Measurements from ENCODE around the gene GNPTG. TPM values are rescaled to one million over a fixed set of nuclear protein-coding genes. Genes with fewer than 3 reads are reported as not detected.

Gene GNPTG
- total and polyA plus RNA-seq, 2 donors (not counting 1 experiment from before 2014, with no cell fraction given): 76.0 to 109 TPM

DNA sequence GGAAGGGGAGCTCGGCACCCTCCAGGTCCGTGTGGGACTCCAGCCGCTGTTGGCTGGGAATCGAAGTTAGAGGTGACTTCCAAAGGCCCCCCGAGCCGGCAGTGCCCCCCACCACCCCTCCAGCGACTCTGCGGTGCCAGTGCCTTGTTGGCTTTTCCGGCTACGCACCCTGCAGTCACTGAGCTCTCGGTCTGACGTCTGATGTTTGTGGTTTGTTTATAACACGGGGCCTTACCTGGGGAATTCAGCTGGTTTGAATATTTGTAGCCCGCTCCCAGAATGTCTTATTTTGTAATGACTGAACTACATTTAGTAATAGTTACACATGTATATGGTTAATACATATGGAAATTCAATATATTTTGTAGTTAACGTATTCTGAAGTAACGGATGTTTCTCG lies 25.3 kb upstream of the GNPTG start:
- 96% methylated on average over 7 of the region's 17 CpGs for WGBS (ENCODE audit: insufficient coverage)
- Mint-ChIP-seq H3K9me3 (ENCODE audit: insufficient read depth) (no peaks in the 10 kb centered on the region), H3K4me3 (peak overlapping the region; percentile 53), H3K4me1 (peaks cover 8% of the 10 kb centered on the region), H3K27ac (peak overlapping the region; percentile 76), H3K27me3 (no peaks in the 10 kb centered on the region)
- CTCF ChIA-PET: interaction anchor here (1.4 to 1.6 kb wide), 2 partner anchors 12 to 16 kb away, joined by 3 to 5 read pairs; no protein-coding TSS in a partner anchor
- H3K4me2 ChIP-seq (replicated peaks; ENCODE audit: low read depth, low read length, poor library complexity, severe bottlenecking): peak overlapping the region; percentile 54
- peak; percentile 62 for DNase-seq
- ATAC-seq (ENCODE audit: low read depth): peak; percentile 66
- H3K9ac ChIP-seq (ENCODE audit: low read length): no peak overlapping the region
- H3K36me3 ChIP-seq (replicated peaks in 1 of 2; ENCODE audit: control extremely low read depth in 1 of 2, control insufficient read depth in 1 of 2, extremely low read depth in 1 of 2, insufficient read depth in 2 of 2, low read length in 1 of 2): peaks cover 0 to 34% of the 10 kb centered on the region in 2 experiments
- H4K20me1 ChIP-seq (ENCODE audit: control insufficient read depth, insufficient read depth, low read length, poor library complexity, severe bottlenecking): peaks cover 32% of the 10 kb centered on the region
- H3K79me2 ChIP-seq (ENCODE audit: control insufficient read depth, insufficient read depth, low read length): no peaks in the 10 kb centered on the region
- intact Hi-C loops (cut with micrococcal nuclease): no loop called here
- POLR2A ChIA-PET: interaction anchor here (0.7 to 1.4 kb wide), 6 partner anchors 16 to 27 kb away, joined by 3 to 5 read pairs (median 4); partner anchors contain the start of gene UBE2I
- peaks cover 6 to 38% of the 10 kb centered on the region in 2 donors for H3K4me1 ChIP-seq (ENCODE audit: control insufficient read depth in 2 of 2, insufficient read depth in 2 of 2, low read length in 2 of 2)
- H3K27me3 ChIP-seq (replicated peaks in 1 of 4; ENCODE audit: control extremely low read depth in 1 of 4, control insufficient read depth in 3 of 4, insufficient read depth in 4 of 4, low read length in 3 of 4): peaks cover 0 to 8% (median 2%) of the 10 kb centered on the region in 4 experiments
- H2AFZ ChIP-seq (ENCODE audit: insufficient read depth, low read depth, low read length, poor library complexity, severe bottlenecking): no peak overlapping the region
- H3K4me3 ChIP-seq (ENCODE audit: control extremely low read depth in 1 of 5, extremely low read depth in 1 of 5, insufficient read depth in 1 of 5, low read depth in 2 of 5, low read length in 4 of 5): peak overlapping the region in 2 of 5 experiments; percentile 11 to 23
- TF ChIP-seq, protein P1, sequence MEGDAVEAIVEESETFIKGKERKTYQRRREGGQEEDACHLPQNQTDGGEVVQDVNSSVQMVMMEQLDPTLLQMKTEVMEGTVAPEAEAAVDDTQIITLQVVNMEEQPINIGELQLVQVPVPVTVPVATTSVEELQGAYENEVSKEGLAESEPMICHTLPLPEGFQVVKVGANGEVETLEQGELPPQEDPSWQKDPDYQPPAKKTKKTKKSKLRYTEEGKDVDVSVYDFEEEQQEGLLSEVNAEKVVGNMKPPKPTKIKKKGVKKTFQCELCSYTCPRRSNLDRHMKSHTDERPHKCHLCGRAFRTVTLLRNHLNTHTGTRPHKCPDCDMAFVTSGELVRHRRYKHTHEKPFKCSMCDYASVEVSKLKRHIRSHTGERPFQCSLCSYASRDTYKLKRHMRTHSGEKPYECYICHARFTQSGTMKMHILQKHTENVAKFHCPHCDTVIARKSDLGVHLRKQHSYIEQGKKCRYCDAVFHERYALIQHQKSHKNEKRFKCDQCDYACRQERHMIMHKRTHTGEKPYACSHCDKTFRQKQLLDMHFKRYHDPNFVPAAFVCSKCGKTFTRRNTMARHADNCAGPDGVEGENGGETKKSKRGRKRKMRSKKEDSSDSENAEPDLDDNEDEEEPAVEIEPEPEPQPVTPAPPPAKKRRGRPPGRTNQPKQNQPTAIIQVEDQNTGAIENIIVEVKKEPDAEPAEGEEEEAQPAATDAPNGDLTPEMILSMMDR (IDR thresholded peaks at IDR 0.05): no peak
- H3K27ac ChIP-seq (ENCODE audit: low read length in 2 of 2): peak overlapping the region; percentile 82 to 84
- peaks cover 0 to 14% (median 3%) of the 10 kb centered on the region in 3 donors for H3K9me3 ChIP-seq (ENCODE audit: control extremely low read depth in 1 of 3, control insufficient read depth in 2 of 3, insufficient read depth in 1 of 3, low read length in 2 of 3)

DNA sequence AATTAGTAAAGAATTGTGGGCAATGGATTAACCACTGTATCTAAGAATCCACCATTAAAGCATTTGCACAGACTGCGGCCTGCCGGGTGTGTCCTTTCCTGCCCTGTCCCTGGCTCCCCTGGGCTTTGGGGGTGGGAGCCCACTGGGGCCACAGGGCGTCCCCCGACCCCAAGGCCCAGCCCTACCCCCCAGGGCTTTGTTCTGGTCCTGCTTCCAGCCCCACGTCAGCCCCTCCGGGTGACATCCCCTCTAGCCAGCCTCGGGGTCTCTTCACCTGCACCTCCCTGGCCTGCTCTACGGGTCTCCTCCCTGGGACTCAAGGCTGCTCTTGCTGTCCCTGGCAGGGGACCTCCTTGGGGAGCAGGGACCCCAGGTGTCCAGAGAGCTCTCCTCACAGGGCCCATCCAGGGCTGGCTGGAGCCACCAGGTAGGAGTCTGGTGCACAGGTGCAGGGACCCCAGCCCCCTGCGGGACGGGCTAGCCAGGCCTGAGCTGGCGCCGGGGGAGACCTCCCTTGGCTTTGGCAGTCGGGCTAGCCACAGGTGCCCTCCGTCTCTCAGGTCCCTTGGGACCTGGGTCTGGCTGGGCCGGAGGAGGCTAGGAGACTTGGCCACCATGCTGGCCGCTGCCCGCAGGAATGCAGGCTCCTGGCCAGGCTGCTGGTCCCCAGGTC lies 24.6 kb upstream of the GNPTG start:
- intact Hi-C loops (cut with micrococcal nuclease): no loop called here
- Mint-ChIP-seq H3K4me3 (peak overlapping the region; percentile 53), H3K9me3 (ENCODE audit: insufficient read depth) (no peaks in the 10 kb centered on the region), H3K27ac (peak overlapping the region; percentile 76), H3K27me3 (peaks cover 3% of the 10 kb centered on the region), H3K4me1 (peaks cover 15% of the 10 kb centered on the region)
- Histone ChIP-seq H3K79me2 (ENCODE audit: control insufficient read depth, insufficient read depth, low read length) (peaks cover 3% of the 10 kb centered on the region), H3K4me3 (ENCODE audit: control extremely low read depth in 1 of 5, extremely low read depth in 1 of 5, insufficient read depth in 1 of 5, low read depth in 2 of 5, low read length in 4 of 5) (no peak overlapping the region), H3K9me3 (ENCODE audit: control extremely low read depth in 1 of 3, control insufficient read depth in 2 of 3, insufficient read depth in 1 of 3, low read length in 2 of 3) (peaks cover 0 to 14% (median 3%) of the 10 kb centered on the region in 3 donors), H3K36me3 (replicated peaks in 1 of 2; ENCODE audit: control extremely low read depth in 1 of 2, control insufficient read depth in 1 of 2, extremely low read depth in 1 of 2, insufficient read depth in 2 of 2, low read length in 1 of 2) (peaks cover 0 to 30% of the 10 kb centered on the region in 2 experiments), H3K4me1 (ENCODE audit: control insufficient read depth in 2 of 2, insufficient read depth in 2 of 2, low read length in 2 of 2) (peaks cover 13 to 45% of the 10 kb centered on the region in 2 donors), H2AFZ (ENCODE audit: insufficient read depth, low read depth, low read length, poor library complexity, severe bottlenecking) (no peak overlapping the region), H3K9ac (ENCODE audit: low read length) (no peak overlapping the region), H3K27ac (ENCODE audit: low read length in 2 of 2) (peak overlapping the region; percentile 73 to 84), H3K4me2 (replicated peaks; ENCODE audit: low read depth, low read length, poor library complexity, severe bottlenecking) (peak overlapping the region; percentile 40), H3K27me3 (replicated peaks in 1 of 4; ENCODE audit: control extremely low read depth in 1 of 4, control insufficient read depth in 3 of 4, insufficient read depth in 4 of 4, low read length in 3 of 4) (peaks cover 0 to 13% (median 3%) of the 10 kb centered on the region in 4 experiments), H4K20me1 (ENCODE audit: control insufficient read depth, insufficient read depth, low read length, poor library complexity, severe bottlenecking) (peaks cover 25% of the 10 kb centered on the region)
- ATAC-seq (ENCODE audit: low read depth) (peak; percentile 3), DNase-seq (no peak)
- ChIA-PET CTCF (interaction anchor here (1.4 to 1.6 kb wide), 2 partner anchors 11 to 15 kb away, joined by 3 to 5 read pairs; no protein-coding TSS in a partner anchor), POLR2A (interaction anchor here (0.7 to 1.4 kb wide), 6 partner anchors 15 to 27 kb away, joined by 3 to 5 read pairs (median 4); partner anchors contain the start of gene UBE2I)
- TF ChIP-seq, protein P1 (IDR thresholded peaks at IDR 0.05): no peak
- TF ChIP-seq EZH2 (IDR thresholded peaks at IDR 0.05; ENCODE audit: borderline replicate concordance, insufficient read depth, low read depth, low read length, poor library complexity, severe bottlenecking): no peak
- WGBS (ENCODE audit: insufficient coverage): 74% methylated on average over 17 of the region's 17 CpGs
